ENCODE measurements around the gene VWC2. TPM values are rescaled to one million over a fixed set of nuclear protein-coding genes. Genes with fewer than 3 reads are reported as not detected.

Gene VWC2
- 13.8 TPM for total RNA-seq

DNA sequence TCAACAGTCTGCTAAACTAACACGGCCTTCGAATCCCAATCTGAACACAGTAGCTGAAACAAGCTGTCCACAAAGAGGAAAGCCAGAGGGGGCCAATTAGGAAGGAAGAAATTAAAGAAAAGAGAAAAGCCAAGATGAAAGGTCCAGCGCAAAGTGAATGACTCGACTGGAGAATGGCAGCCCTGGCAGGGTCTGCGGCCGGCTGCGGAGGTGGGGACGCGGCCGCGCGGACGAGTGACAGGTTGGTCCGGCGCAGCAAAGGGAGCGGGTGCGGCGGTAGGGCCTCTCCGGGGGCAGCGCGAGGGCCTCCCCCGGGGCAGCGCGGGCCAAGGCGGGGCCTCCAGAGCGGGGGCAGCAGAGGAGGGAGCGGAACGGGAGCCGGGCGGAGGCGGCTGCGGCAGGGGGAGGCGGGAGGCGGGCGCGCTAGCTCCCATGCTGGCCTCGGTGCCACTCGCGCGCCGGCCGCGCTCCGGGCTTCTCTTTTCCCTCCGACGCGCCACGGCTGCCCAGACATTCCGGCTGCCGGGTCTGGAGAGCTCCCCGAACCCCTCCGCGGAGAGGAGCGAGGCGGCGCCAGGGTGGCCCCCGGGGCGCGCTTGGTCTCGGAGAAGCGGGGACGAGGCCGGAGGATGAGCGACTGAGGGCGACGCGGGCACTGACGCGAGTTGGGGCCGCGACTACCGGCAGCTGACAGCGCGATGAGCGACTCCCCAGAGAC is at the start of gene VWC2:
Gene VWC2 (plus strand): TSS at position 421 of the 718 bp plus-strand sequence. CDS start 1,798 bp downstream, outside the sequence.

